Endothelial cell of umbilical vein (primary cell): ENCODE results near the gene FAM83D. TPM values are rescaled to one million over a fixed set of nuclear protein-coding genes. Genes with fewer than 3 reads are reported as not detected.

Source experiments
- BruUV-seq: library from RNA; stranded (reverse); fragments of 400-500 nt; replicated peaks from 2 replicates; lab custom pipeline; 2021; lab: Mats Ljungman, UMichigan
- CTCF ChIA-PET: fragments of 300-600, 350-600 bp; sonication (Branson Sonifier 250); formaldehyde crosslinking; loops from one replicate; lab custom pipeline; 2021; ENCODE audit warnings: antibody characterized with exemption, inconsistent platforms; lab: Charles Lee
- POLR2A ChIA-PET: fragments of 300-600, 350-600 bp; sonication (Branson Sonifier 250); formaldehyde crosslinking; loops from one replicate; lab custom pipeline; 2021; ENCODE audit warnings: antibody characterized with exemption, inconsistent platforms; lab: Charles Lee
- DNase-seq: peaks from one replicate; pipeline ENCODE4 v3.0.0-alpha.2; 2011; ENCODE audit warnings: low read depth, low spot score
- FAIRE-seq: peaks from 2 replicates; lab custom pipeline; 2011; peaks lifted over from hg19 to GRCh38; lab: Jason Lieb, UNC
- H2AFZ ChIP-seq: 2 replicates; pipeline ENCODE4 v1.6.0; 2012; ENCODE audit warnings: low read depth, low read length, control low read depth, inconsistent platforms
- H3K27ac ChIP-seq: 2 replicates; pipeline ENCODE4 v1.5.1; 2011; ENCODE audit warnings: low read depth, mild to moderate bottlenecking, control low read depth, low read length, moderate library complexity; ENCODE audit not compliant: insufficient read depth
- H3K27me3 ChIP-seq, 2 experiments: 2 replicates each; pipeline versions ENCODE4 v1.6.0 to v1.6.1; 2011; ENCODE audit warnings: low read length in 2 of 2, mixed read lengths in 1 of 2; ENCODE audit not compliant: control insufficient read depth in 2 of 2, insufficient read depth in 2 of 2
- H3K36me3 ChIP-seq, 2 experiments: 2 replicates in 1 of 2; 3 replicates in 1 of 2; pipeline ENCODE4 v1.5.1; 2011; ENCODE audit warnings: low read length in 2 of 2, mild to moderate bottlenecking in 1 of 2, moderate library complexity in 1 of 2; ENCODE audit not compliant: control insufficient read depth in 2 of 2, insufficient read depth in 2 of 2; ENCODE audit errors: extremely low read depth in 1 of 2
- H3K4me1 ChIP-seq: 3 replicates; pipeline ENCODE4 v1.5.1; 2011; ENCODE audit warnings: mild to moderate bottlenecking, low read length; ENCODE audit not compliant: control insufficient read depth, insufficient read depth; ENCODE audit errors: extremely low read depth
- H3K4me2 ChIP-seq: 2 replicates; pipeline ENCODE4 v1.6.1; 2011; ENCODE audit warnings: low read length, control low read depth, mixed read lengths; ENCODE audit not compliant: insufficient read depth
- H3K4me3 ChIP-seq, 3 experiments: fragments of 200-600 bp in 1 of 3; sonication (generic), shearing (Covaris generic) in 1 of 3; replicated peaks in 1 of 3; 2 replicates each; pipeline ENCODE4 v1.5.1; 2011 to 2016; ENCODE audit warnings: control low read depth in 3 of 3, low read length in 3 of 3, mild to moderate bottlenecking in 2 of 3, inconsistent platforms in 1 of 3, low read depth in 1 of 3, moderate library complexity in 1 of 3; ENCODE audit not compliant: insufficient read depth in 1 of 3
- H3K79me2 ChIP-seq: 2 replicates; pipeline ENCODE4 v1.6.0; 2012; ENCODE audit warnings: low read length, inconsistent platforms; ENCODE audit not compliant: control insufficient read depth, insufficient read depth
- H3K9ac ChIP-seq: replicated peaks from 2 replicates; pipeline ENCODE3; 2011; ENCODE audit warnings: low read length, control low read depth; ENCODE audit not compliant: insufficient read depth; ENCODE audit errors: extremely low read depth
- H3K9me1 ChIP-seq: replicated peaks from 3 replicates; pipeline ENCODE4 v1.6.0; 2011; ENCODE audit warnings: mild to moderate bottlenecking, low read length; ENCODE audit not compliant: control insufficient read depth, insufficient read depth; ENCODE audit errors: extremely low read depth
- H3K9me3 ChIP-seq: replicated peaks from 2 replicates; pipeline ENCODE4 v1.5.1; 2012; ENCODE audit warnings: low read length, inconsistent platforms; ENCODE audit not compliant: control insufficient read depth, insufficient read depth
- H4K20me1 ChIP-seq: replicated peaks from 2 replicates; pipeline ENCODE3; 2011; ENCODE audit warnings: mild to moderate bottlenecking, low read length; ENCODE audit not compliant: control insufficient read depth, insufficient read depth; ENCODE audit errors: extremely low read depth
- EZH2 ChIP-seq: IDR thresholded peaks from 2 replicates; pipeline ENCODE4 v1.6.1; 2012; ENCODE audit warnings: borderline replicate concordance, low read depth, mild to moderate bottlenecking, moderate library complexity, low read length, inconsistent platforms; ENCODE audit not compliant: severe bottlenecking
- FOS ChIP-seq: IDR thresholded peaks from 2 replicates; pipeline ENCODE4 v1.6.1; 2011; ENCODE audit warnings: mild to moderate bottlenecking, low read length, moderate library complexity, borderline replicate concordance; ENCODE audit not compliant: insufficient read depth
- GATA2 ChIP-seq: IDR thresholded peaks from 2 replicates; pipeline ENCODE4 v1.7.0; 2011; ENCODE audit warnings: low read depth, mild to moderate bottlenecking, moderate library complexity, mixed read lengths, low read length; ENCODE audit not compliant: insufficient read length, insufficient read depth
- JUN ChIP-seq: IDR thresholded peaks from 2 replicates; pipeline ENCODE4 v1.6.1; 2011; ENCODE audit warnings: borderline replicate concordance, low read depth; ENCODE audit not compliant: insufficient read length, insufficient read depth
- MYC ChIP-seq: IDR thresholded peaks from one replicate; pipeline ENCODE4 v1.6.1; 2011; ENCODE audit warnings: mild to moderate bottlenecking, low read depth, low read length
- POLR2A ChIP-seq: IDR thresholded peaks from 2 replicates; pipeline ENCODE4 v1.6.1; 2012; ENCODE audit warnings: low read depth, mild to moderate bottlenecking, control low read depth, low read length
- POLR2AphosphoS5 ChIP-seq: IDR thresholded peaks from 2 replicates; pipeline ENCODE4 v1.6.1; 2012; ENCODE audit warnings: low read depth, mild to moderate bottlenecking, control low read depth, low read length, moderate library complexity; ENCODE audit not compliant: insufficient read depth
- dilution Hi-C: fragments of 300-500 bp; cut with MboI; formaldehyde crosslinking; loops from one replicate; pipeline ENCODE4 v1.15.0; 2019; ENCODE audit warnings: low sequenced_read_pairs; ENCODE audit not compliant: extremely low pct_ligation_motif_present
- intact Hi-C: fragments of 100-400 bp; cut with micrococcal nuclease; formaldehyde crosslinking; loops from one replicate; pipeline ENCODE4 v1.10.0; 2022
- polyA plus RNA-seq, 4 experiments: library from polyadenylated mRNA; depleted of rRNA in 3 of 4; stranded (reverse) in 3 of 4; unstranded in 1 of 4; fragments of >200 nt; gene quantifications; 2 replicates each; pipeline versions ENCODE4 v1.2.1 to v1.2.3, GENCODE V29; 2011 to 2012; ENCODE audit warnings: missing spikeins in 1 of 4
- total RNA-seq: library from RNA; stranded (reverse); gene quantifications from 2 replicates; pipeline ENCODE4 v1.2.3, GENCODE V29; 2021
- TF ChIP-seq, protein P1 (sequence below): IDR thresholded peaks from 2 replicates; pipeline ENCODE4 v1.6.1; 2011; ENCODE audit not compliant: insufficient read depth, insufficient read length
- TF ChIP-seq, protein P2 (sequence below), 2 donors: IDR thresholded peaks; 1 replicate in 1 of 2; 2 replicates in 1 of 2; pipeline ENCODE4 v1.5.1; 2011; ENCODE audit warnings: low read length in 2 of 2, mild to moderate bottlenecking in 2 of 2, moderate library complexity in 2 of 2, control low read depth in 1 of 2, inconsistent platforms in 1 of 2, low read depth in 1 of 2; ENCODE audit not compliant: insufficient read depth in 1 of 2; ENCODE audit errors: extremely low read depth in 1 of 2

FAM83D gene
- total and polyA plus RNA-seq, 2 donors (not counting 3 experiments of a cell fraction or from before 2014, with no cell fraction given), result 41.0 to 46.0 TPM

DNA sequence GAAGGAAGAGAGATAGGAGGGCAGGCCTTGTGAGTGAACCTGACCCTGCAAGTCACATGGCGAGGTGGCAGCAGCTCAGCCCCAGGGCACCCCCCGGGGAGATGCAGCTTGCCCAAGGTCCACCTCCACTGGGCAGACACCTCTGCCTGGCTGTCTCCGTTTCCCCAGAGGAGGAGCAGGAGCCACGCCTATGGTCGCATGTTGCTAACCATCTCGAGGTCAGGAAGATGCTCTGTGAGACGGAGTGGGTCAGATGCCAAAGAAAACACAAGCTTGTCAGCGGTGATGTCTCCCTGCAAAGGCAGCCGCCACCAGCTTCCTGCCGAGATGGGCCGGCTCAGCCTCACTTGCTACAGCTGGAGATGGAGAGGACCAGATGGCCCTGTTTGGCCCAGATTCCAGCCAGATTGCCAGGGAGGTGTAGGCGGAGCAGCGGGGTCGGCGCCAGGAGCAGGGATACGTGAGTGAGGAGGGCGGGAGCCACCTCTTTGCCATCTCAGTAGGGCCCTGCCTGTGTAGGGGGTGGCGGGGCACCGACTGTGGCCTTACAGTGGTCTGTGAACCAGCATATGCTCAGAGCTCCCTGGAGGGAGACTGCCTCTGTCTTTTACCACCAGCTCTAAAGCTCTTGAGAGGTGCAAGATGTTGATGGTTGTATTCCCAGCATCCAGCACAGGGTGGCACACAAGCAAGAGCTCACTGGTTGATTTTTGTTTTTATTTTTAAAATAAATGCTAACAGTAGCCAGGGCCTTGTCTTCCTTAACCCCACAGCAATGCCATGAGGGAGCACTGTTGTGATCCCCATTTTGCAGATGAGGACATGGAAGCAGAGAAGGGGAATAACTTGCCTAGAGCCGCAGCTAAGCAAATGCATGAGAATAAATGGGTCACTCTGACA lies 42.9 kb upstream of the FAM83D start:
- FAIRE-seq (no peak), DNase-seq (no peak)
- Histone ChIP-seq H3K79me2 (no peaks in the 10 kb centered on the region), H3K9me3 (no peaks in the 10 kb centered on the region), H3K27ac (no peak overlapping the region), H2AFZ (no peak overlapping the region), H3K27me3 (no peaks in the 10 kb centered on the region), H3K9me1 (no peaks in the 10 kb centered on the region), H3K4me2 (no peak overlapping the region), H3K9ac (no peak overlapping the region), H4K20me1 (no peaks in the 10 kb centered on the region), H3K4me1 (peaks cover 6% of the 10 kb centered on the region), H3K36me3 (peaks cover 0 to 4% of the 10 kb centered on the region in 2 experiments), H3K4me3 (no peak overlapping the region)
- ChIA-PET CTCF (interaction anchor here (0.9 to 1.9 kb wide), 5 partner anchors 8 to 250 kb away, joined by 3 to 17 read pairs (median 3); partner anchors contain the start of genes FAM83D and PPP1R16B), POLR2A (interaction anchor here (0.9 kb wide), 1 partner anchor 12 kb away, joined by 3 read pairs; no protein-coding TSS in a partner anchor)
- intact Hi-C loops, result no loop called here
- TF ChIP-seq GATA2 (no peak), POLR2AphosphoS5 (no peak), EZH2 (no peak), POLR2A (no peak), JUN (no peak), FOS (no peak), MYC (no peak)
- TF ChIP-seq, protein P1, sequence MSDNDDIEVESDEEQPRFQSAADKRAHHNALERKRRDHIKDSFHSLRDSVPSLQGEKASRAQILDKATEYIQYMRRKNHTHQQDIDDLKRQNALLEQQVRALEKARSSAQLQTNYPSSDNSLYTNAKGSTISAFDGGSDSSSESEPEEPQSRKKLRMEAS, result no peak
- TF ChIP-seq, protein P2, sequence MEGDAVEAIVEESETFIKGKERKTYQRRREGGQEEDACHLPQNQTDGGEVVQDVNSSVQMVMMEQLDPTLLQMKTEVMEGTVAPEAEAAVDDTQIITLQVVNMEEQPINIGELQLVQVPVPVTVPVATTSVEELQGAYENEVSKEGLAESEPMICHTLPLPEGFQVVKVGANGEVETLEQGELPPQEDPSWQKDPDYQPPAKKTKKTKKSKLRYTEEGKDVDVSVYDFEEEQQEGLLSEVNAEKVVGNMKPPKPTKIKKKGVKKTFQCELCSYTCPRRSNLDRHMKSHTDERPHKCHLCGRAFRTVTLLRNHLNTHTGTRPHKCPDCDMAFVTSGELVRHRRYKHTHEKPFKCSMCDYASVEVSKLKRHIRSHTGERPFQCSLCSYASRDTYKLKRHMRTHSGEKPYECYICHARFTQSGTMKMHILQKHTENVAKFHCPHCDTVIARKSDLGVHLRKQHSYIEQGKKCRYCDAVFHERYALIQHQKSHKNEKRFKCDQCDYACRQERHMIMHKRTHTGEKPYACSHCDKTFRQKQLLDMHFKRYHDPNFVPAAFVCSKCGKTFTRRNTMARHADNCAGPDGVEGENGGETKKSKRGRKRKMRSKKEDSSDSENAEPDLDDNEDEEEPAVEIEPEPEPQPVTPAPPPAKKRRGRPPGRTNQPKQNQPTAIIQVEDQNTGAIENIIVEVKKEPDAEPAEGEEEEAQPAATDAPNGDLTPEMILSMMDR (IDR thresholded peaks at IDR 0.05; ENCODE audit: extremely low read depth in 1 of 2, insufficient read depth in 1 of 2, low read depth in 1 of 2, low read length in 2 of 2), result no peak
- dilution Hi-C loops, result no loop called here
- no TSS peak for BruUV-seq
